IMR-90 (cell line): ENCODE results near the gene MEGF8. TPM values are rescaled to one million over a fixed set of nuclear protein-coding genes. Genes with fewer than 3 reads are reported as not detected.
A peak's percentile ranks its signal among the peaks of the same experiment; 100 is the strongest.

Experiments
- ATAC-seq: fragments of 200-7000 bp; cut with Tn5 transposase; 2 replicates; pipeline ENCODE4 v1.9.1; 2020; ENCODE audit warnings: low read depth, mild to moderate bottlenecking, moderate library complexity
- BruUV-seq: library from RNA; stranded (reverse); fragments of 400-500 nt; replicated peaks from 2 replicates; lab custom pipeline; 2021; lab: Mats Ljungman, UMichigan
- CTCF ChIA-PET: fragments of 300-600 bp; formaldehyde crosslinking; extraction: SDS; loops from one replicate; lab custom pipeline; 2021; ENCODE audit warnings: antibody characterized with exemption; lab: Yijun Ruan, JAX
- POLR2A ChIA-PET: fragments of 300-600 bp; sonication (Branson Sonifier 250); formaldehyde crosslinking; loops from one replicate; lab custom pipeline; 2022; ENCODE audit warnings: antibody characterized with exemption; ENCODE audit not compliant: unreplicated experiment; lab: Charles Lee
- DNase-seq: peaks from one replicate; pipeline ENCODE4 v3.0.0; 2013
- H2AFZ ChIP-seq: replicated peaks from 2 replicates; pipeline ENCODE3; 2013; ENCODE audit warnings: low read length, mild to moderate bottlenecking; ENCODE audit not compliant: poor library complexity
- H2AK5ac ChIP-seq: 2 replicates; pipeline ENCODE4 v1.6.1; 2013; ENCODE audit warnings: low read depth, low read length, inconsistent platforms
- H2AK9ac ChIP-seq: replicated peaks from 2 replicates; pipeline ENCODE3; 2013; ENCODE audit warnings: mild to moderate bottlenecking, low read depth, low read length, moderate library complexity; ENCODE audit not compliant: poor library complexity
- H2BK120ac ChIP-seq: 2 replicates; pipeline ENCODE4 v1.6.1; 2013; ENCODE audit warnings: low read depth, low read length, inconsistent platforms
- H2BK15ac ChIP-seq: 3 replicates; pipeline ENCODE4 v1.6.1; 2013; ENCODE audit warnings: low read depth, low read length, inconsistent platforms
- H2BK20ac ChIP-seq: 2 replicates; pipeline ENCODE4 v1.6.1; 2013; ENCODE audit warnings: low read depth, mild to moderate bottlenecking, inconsistent platforms, low read length, moderate library complexity
- H2BK5ac ChIP-seq: 2 replicates; pipeline ENCODE4 v1.6.1; 2013; ENCODE audit warnings: mild to moderate bottlenecking, low read depth, low read length, inconsistent platforms; ENCODE audit not compliant: poor library complexity, severe bottlenecking
- H3K14ac ChIP-seq: replicated peaks from 2 replicates; pipeline ENCODE4 v1.6.1; 2013; ENCODE audit warnings: low read depth, low read length, inconsistent platforms
- H3K18ac ChIP-seq: 2 replicates; pipeline ENCODE4 v1.6.1; 2013; ENCODE audit warnings: low read depth, low read length, control low read depth
- H3K23ac ChIP-seq: 2 replicates; pipeline ENCODE4 v1.6.1; 2013; ENCODE audit warnings: low read depth, low read length, inconsistent platforms
- H3K27ac ChIP-seq: 2 replicates; pipeline ENCODE4 v1.5.1; 2013; ENCODE audit warnings: mild to moderate bottlenecking, control low read depth, low read length; ENCODE audit not compliant: insufficient read depth
- H3K27me3 ChIP-seq: 2 replicates; pipeline ENCODE4 v1.6.1; 2013; ENCODE audit warnings: low read length; ENCODE audit not compliant: control insufficient read depth, insufficient read depth
- H3K36me3 ChIP-seq: 2 replicates; pipeline ENCODE4 v1.6.1; 2013; ENCODE audit warnings: low read length, mixed read lengths; ENCODE audit not compliant: control insufficient read depth, insufficient read depth
- H3K4ac ChIP-seq: 2 replicates; pipeline ENCODE4 v1.6.1; 2013; ENCODE audit warnings: low read depth, low read length, inconsistent platforms
- H3K4me1 ChIP-seq: 2 replicates; pipeline ENCODE4 v1.6.1; 2013; ENCODE audit warnings: low read length, mixed read lengths; ENCODE audit not compliant: control insufficient read depth, insufficient read depth
- H3K4me2 ChIP-seq: 2 replicates; pipeline ENCODE4 v1.6.1; 2013; ENCODE audit warnings: low read depth, mild to moderate bottlenecking, control low read depth, low read length, moderate library complexity
- H3K4me3 ChIP-seq: 2 replicates; pipeline ENCODE4 v1.5.1; 2013; ENCODE audit warnings: low read depth, mild to moderate bottlenecking, control low read depth, low read length, moderate library complexity; ENCODE audit not compliant: insufficient read depth
- H3K56ac ChIP-seq: 2 replicates; pipeline ENCODE4 v1.6.1; 2013; ENCODE audit warnings: low read length, inconsistent platforms; ENCODE audit not compliant: insufficient read depth; ENCODE audit errors: extremely low read depth
- H3K79me1 ChIP-seq, 2 experiments: 2 replicates each; pipeline ENCODE4 v1.6.1; 2013; ENCODE audit warnings: low read length in 2 of 2, inconsistent platforms in 1 of 2, low read depth in 1 of 2
- H3K9ac ChIP-seq: 2 replicates; pipeline ENCODE4 v1.6.1; 2013; ENCODE audit warnings: low read depth, low read length, control low read depth
- H3K9me1 ChIP-seq: 2 replicates; pipeline ENCODE4 v1.6.1; 2013; ENCODE audit warnings: low read length, inconsistent platforms; ENCODE audit not compliant: insufficient read depth
- H3K9me3 ChIP-seq: 2 replicates; pipeline ENCODE4 v1.6.1; 2013; ENCODE audit warnings: low read length; ENCODE audit not compliant: control insufficient read depth, insufficient read depth
- H4K20me1 ChIP-seq: 2 replicates; pipeline ENCODE4 v1.6.1; 2013; ENCODE audit warnings: low read length, inconsistent platforms; ENCODE audit not compliant: insufficient read depth
- H4K5ac ChIP-seq: 2 replicates; pipeline ENCODE4 v1.6.1; 2013; ENCODE audit warnings: mild to moderate bottlenecking, low read depth, low read length, control low read depth
- H4K8ac ChIP-seq, 2 experiments: 2 replicates each; pipeline ENCODE4 v1.6.1; 2013; ENCODE audit warnings: low read depth in 2 of 2, low read length in 2 of 2, control low read depth in 1 of 2, inconsistent platforms in 1 of 2
- H4K91ac ChIP-seq: 2 replicates; pipeline ENCODE4 v1.6.1; 2013; ENCODE audit warnings: low read depth, low read length, inconsistent platforms; ENCODE audit not compliant: insufficient read depth
- POLR2A ChIP-seq: IDR thresholded peaks from 2 replicates; pipeline ENCODE4 v1.6.1; 2012; ENCODE audit warnings: mild to moderate bottlenecking, low read depth, low read length
- USF2 ChIP-seq: fragments of 150-350 bp; IDR thresholded peaks from 2 replicates; pipeline ENCODE4 v1.6.1; 2017; ENCODE audit warnings: mild to moderate bottlenecking, antibody characterized with exemption, low read length, low read depth
- WGBS, 2 experiments: methylation state at CpG; one replicate each; pipeline versions ENCODE4 v1.1.5 to v1.1.7; 2013; ENCODE audit warnings: missing lambda C conversion rate in 2 of 2; ENCODE audit not compliant: insufficient read length in 1 of 2; ENCODE audit errors: extremely low coverage in 2 of 2; 5-methylcytosine and 5-hydroxymethylcytosine counted together
- dilution Hi-C: fragments of 300-500 bp; cut with HindIII; formaldehyde crosslinking; loops from one replicate; pipeline ENCODE4 v1.14.3; 2018; ENCODE audit warnings: low sequenced_read_pairs; ENCODE audit not compliant: unreplicated experiment
- in situ Hi-C: fragments of 300-500 bp; cut with MboI; formaldehyde crosslinking; loops from 3 replicates; pipeline ENCODE4 v1.14.3; 2019; ENCODE audit warnings: low sequenced_read_pairs, inconsistent platforms, mixed read lengths
- intact Hi-C: fragments of 100-400 bp; cut with micrococcal nuclease; formaldehyde crosslinking; loops from 2 replicates; pipeline ENCODE4 v1.10.0; 2022
- polyA plus RNA-seq, 3 experiments: library from polyadenylated mRNA; depleted of rRNA; stranded (reverse); fragments of >200 nt; gene quantifications; 2 replicates each; pipeline ENCODE4 v1.2.3, GENCODE V29; 2012; ENCODE audit warnings: low replicate concordance in 1 of 3
- total RNA-seq: library from RNA; depleted of rRNA; stranded (reverse); fragments of >200 nt; gene quantifications from 2 replicates; pipeline ENCODE4 v1.2.3, GENCODE V29; 2012

The MEGF8 gene
- total and polyA plus RNA-seq, 2 of the 4 experiments (the other 2 are of a cell fraction), result 2.3 to 12.5 TPM

GRCh38 chr19:42368765-42369164 lies 43.3 kb downstream of the MEGF8 start:
- H3K23ac ChIP-seq, result no peak overlapping the region
- H2BK20ac ChIP-seq, result no peak overlapping the region
- in situ Hi-C loops (no loop called here), intact Hi-C loops (no loop called here), dilution Hi-C loops (no loop called here)
- no peak overlapping the region for H3K4me3 ChIP-seq
- no peak overlapping the region for H3K56ac ChIP-seq
- no peak overlapping the region for H3K14ac ChIP-seq
- H4K5ac ChIP-seq, result no peak overlapping the region
- BruUV-seq, result no TSS peak
- DNase-seq (no peak), ATAC-seq (no peak)
- H3K36me3 ChIP-seq, result peaks cover 15% of the 10 kb centered on the region
- H3K9ac ChIP-seq, result no peak overlapping the region
- no peak overlapping the region for H4K8ac ChIP-seq
- 91% methylated on average over 13 of the region's 15 CpGs; no CpG with 5 or more reads in 1 of the 2 experiments for whole genome bisulfite sequencing, 2 experiments
- no peak overlapping the region for H2BK120ac ChIP-seq
- no peak overlapping the region for H2BK5ac ChIP-seq
- TF ChIP-seq USF2 (no peak), POLR2A (no peak)
- no peak overlapping the region for H2AK5ac ChIP-seq
- H2AFZ ChIP-seq, result peak overlapping the region; percentile 33
- H3K27me3 ChIP-seq, result no peaks in the 10 kb centered on the region
- no peak overlapping the region for H3K18ac ChIP-seq
- H4K91ac ChIP-seq, result no peak overlapping the region
- no peak overlapping the region for H3K4ac ChIP-seq
- ChIA-PET CTCF (no interaction called here), POLR2A (no interaction called here)
- peaks cover 6% of the 10 kb centered on the region for H3K9me1 ChIP-seq
- no peaks in the 10 kb centered on the region for H3K79me1 ChIP-seq
- peak overlapping the region; percentile 28 for H2AK9ac ChIP-seq
- peaks cover 3% of the 10 kb centered on the region; the same call in 1 of the 2 replicates for H4K20me1 ChIP-seq
- H3K27ac ChIP-seq, result no peak overlapping the region
- no peaks in the 10 kb centered on the region; the same call in 1 of the 2 replicates for H3K9me3 ChIP-seq
- no peak overlapping the region for H2BK15ac ChIP-seq
- peaks cover 2% of the 10 kb centered on the region; the same call in 1 of the 2 replicates for H3K4me1 ChIP-seq
- H3K4me2 ChIP-seq, result no peak overlapping the region
